Measurements from ENCODE around the gene DEGS2.

GRCh38 chr14:100148837-100149731 is 10.4 kb downstream of the DEGS2 start:
- TF ChIP-seq CTCF (IDR thresholded peaks at IDR 0.05; ENCODE audit: low read length) (no peak), EZH2 (optimal IDR thresholded peaks at IDR 0.05; ENCODE audit: low read depth, low read length) (no peak)
